GM19452 (cell line): ENCODE results near the gene ACE2.
"Not testable (repeated sequence)": the region's sequence is repeated elsewhere in the genome, so short reads cannot be mapped to it uniquely, and the experiment has no call there.

ENCODE experiments used
- ATAC-seq: cut with Tn5 transposase; IDR thresholded peaks from one replicate; pipeline ENCODE4 v1.9.1; 2021; ENCODE audit not compliant: unreplicated experiment

The ACE2 gene

GRCh38 chrX:15600745-15601144 is at the start of gene ACE2:
Gene ACE2, minus strand, starts transcription at chrX:15600960. Its CDS starts 49 bp downstream, at chrX:15600911.
- no peak for ATAC-seq

- ATAC-seq, result not testable (repeated sequence)
Measured at GRCh38 chrX:15647510-15647909, 46.8 kb upstream of the ACE2 start.

GRCh38 chrX:15646543-15646942 is 45.8 kb upstream of the ACE2 start:
- ATAC-seq, result no peak

- no peak for ATAC-seq
Measured at GRCh38 chrX:15646031-15646430, 45.3 kb upstream of the ACE2 start.

DNA sequence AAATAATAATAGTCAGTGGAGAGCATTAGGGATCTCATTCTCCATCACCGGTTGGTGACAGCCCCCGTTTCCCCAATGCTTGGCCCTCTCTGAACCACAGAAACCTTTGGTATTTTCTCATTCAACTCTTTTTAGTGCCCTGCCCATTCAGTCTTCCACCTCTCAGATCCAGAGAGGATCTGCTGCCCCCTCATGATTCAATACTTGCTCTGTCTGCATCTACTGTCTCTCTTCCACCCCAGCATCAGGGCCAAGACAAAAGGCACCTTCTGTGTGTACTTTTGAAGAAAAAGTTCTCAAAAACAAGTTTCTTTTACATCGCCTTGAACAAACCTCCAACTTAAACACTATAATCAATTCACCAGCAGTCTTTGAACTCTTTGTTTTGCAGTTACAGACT is 44.5 kb upstream of the ACE2 start:
- ATAC-seq, result no peak

- no peak for ATAC-seq
Measured at GRCh38 chrX:15644560-15644872, 43.8 kb upstream of the ACE2 start.

DNA sequence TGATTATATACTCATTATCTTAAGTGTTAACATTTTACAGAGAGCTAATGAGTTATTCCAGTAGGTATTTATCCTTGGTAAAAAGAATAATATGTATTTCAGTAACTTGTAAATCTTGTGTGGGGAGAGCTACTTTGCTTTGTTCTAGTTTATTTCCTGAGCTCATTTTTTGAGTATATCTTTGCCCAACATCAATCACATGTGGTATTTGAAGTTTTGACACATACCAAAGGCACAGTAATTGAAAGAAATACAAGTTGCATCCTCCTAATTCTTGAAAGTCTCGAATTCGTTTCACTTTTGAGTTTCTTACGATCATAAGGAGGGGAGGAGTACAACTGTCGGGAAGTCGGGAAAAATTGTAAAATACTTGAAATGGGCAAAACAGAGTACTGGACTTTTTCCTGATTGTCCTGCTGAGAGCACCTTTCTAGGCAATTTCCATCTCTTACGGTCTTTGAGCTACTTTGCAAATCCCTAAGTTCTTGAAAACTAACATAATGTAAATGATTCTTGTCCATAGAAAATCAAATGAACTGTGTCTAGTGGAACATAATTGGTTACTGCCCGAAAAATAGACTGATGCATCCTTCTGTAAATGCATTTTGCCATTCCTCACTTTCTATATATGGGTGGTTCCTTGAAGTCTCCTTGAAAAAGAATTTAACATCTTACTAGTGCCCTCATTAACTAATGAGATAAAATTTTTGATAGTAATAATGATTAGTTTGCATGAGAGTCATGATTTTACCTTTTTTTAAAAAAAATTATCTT is 43.2 kb upstream of the ACE2 start:
- no peak for ATAC-seq

DNA sequence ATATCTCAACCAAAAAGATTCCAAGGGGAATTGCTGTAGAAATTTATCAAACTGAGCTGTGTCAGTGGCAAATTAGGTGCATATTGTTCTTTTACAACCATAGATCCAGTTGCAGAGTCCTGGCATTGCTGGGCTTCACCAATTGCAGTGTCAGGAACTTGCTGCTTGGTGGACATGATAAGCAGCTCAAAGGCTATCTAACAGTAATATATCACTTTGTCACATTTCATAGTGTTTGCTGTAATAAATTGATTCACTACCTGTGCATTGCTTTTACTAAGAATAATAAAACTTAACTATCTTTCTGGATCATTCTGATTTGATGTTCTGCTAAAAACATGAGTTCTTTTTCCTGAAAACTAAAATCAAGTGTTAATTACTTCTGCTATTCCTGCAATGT is 30.9 kb upstream of the ACE2 start:
- no peak for ATAC-seq

DNA sequence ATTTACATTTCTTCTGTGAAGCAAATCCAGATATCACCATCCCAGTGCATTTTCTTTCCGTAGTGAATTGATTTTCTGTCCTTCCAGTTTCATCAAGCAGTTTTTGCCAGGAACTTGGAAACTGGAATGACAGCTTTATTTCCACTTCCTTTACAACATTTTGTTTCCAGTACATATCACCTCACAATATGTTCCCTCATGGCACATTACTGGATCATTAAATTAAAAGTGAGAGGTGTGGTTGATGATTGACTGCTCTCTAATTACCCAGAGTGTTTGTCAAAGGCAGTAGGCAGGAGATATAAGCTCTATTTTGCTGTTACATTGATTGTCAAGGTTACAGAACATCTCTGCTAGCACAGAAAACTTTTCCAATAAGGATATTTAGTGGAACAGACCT is 22.3 kb upstream of the ACE2 start:
- ATAC-seq, result no peak

DNA sequence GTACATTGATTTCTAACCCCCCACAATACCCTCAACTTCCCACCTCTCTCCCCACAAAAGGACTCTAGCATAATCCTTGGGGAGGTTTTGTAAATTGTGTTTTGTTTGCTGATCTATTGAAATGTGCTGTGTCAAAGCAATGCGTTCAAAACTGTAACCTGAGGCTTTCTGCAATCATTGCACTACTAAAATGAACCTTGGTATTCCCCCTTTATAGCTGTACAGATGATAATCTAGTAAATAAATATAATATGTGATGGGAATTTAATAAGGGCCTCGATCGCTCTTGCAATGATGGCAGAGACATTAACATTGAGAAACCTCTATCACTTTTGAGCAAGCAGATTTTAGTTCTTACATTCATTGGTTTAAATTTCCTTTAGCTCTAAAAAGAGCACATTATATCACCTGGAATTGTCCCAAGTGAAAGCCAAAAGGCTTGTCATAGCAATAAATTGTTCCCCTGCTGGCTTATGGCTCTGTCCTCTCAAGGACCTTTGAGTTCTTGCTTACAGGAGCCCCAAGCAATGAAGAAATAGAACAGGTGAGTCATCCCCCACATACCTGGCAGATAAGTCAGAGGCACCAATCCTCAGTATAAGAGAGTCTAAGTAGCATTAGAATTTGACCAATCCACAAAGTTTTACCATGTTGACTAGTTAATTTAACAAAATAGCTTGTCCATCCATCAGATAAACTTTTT is 18.4 kb upstream of the ACE2 start:
- ATAC-seq, result no peak

- no peak for ATAC-seq
Measured at GRCh38 chrX:15617111-15617510, 16.4 kb upstream of the ACE2 start.

- no peak for ATAC-seq
Measured at GRCh38 chrX:15616531-15616930, 15.8 kb upstream of the ACE2 start.

DNA sequence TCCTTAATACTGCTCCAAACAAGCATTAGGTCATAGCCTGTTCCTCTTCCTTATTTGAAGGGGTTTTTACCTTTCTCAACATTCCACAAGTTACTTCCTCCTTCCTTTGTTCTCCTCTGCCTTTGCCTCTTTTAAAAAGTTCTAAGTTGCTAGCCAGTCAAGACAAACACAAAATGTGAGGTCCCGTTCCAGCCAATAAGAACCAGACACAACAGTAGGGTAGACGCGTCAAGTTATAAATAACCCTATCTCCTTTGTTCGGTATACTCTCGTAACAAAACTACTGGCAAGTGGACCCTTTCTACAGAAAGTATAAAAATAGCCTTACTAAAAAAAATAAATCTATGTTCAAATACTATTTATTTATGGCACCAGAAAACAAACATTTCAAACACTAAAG is 6.3 kb upstream of the ACE2 start:
- no peak for ATAC-seq

GRCh38 chrX:15606136-15606535 is 5.4 kb upstream of the ACE2 start:
- no peak for ATAC-seq

DNA sequence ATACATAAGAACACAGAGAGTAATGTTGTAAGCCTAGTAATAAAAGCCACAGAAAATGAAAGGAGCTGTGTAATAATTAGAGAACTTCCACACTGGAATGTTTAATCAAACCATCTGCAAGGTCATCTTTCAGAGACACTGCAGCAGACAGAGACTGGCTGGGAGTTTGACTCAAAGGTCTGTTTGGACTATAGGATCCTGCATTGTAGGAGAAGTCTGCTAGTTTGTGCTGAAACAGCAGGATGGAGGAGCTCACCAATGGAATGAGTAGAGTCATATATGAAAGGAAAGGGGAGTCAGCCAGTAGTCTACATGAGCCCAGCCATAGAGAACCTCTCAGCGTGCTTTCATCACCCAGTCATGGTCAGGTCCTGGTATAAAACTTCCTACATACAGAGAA is 4.5 kb upstream of the ACE2 start:
- no peak for ATAC-seq

- no peak for ATAC-seq
Measured at GRCh38 chrX:15602761-15603160, 2.0 kb upstream of the ACE2 start.

DNA sequence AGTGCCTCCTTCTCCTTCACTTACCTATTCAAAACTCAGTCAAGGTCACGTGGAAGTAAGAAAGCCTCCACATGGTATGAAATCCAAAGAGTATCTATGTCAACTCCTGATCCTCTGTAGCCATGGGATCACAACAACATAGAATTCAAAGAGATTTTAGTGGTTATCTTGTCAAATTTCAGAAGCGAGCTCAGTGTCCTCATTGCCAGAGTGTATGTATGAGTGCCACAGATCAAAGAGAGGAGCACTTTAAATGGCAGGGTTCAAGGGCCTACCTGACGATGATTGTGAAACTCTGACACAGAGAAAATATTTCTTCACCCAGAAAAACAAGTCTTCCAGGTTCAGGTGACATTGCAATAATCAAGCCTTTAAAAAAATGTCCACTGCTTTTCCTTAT is 1.2 kb upstream of the ACE2 start:
- no peak for ATAC-seq

- ATAC-seq, result no peak
Measured at GRCh38 chrX:15600049-15600448, 711 bp downstream of the ACE2 start.

GRCh38 chrX:15599461-15599860 is 1.3 kb downstream of the ACE2 start:
- no peak for ATAC-seq

- ATAC-seq, result no peak
Measured at GRCh38 chrX:15598026-15598425, 2.7 kb downstream of the ACE2 start.

DNA sequence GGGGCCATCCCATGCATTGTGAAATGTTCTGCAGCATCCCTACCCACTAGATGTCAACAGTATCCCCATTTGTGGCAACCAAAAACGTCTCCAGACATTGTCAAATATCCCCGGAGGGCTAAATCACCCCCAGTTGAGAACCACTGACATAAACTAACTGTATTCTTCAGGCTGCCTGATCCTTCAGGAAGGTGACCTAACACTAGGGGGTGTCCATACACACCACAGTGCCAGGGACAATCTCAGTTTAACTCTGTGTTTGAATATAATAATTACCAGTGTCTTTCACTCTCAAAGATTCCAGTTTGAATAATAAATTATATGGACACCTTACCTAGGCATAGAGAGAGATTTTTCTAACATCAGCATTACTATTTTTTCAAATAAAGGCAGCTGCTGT is 6.4 kb downstream of the ACE2 start:
- no peak for ATAC-seq

DNA sequence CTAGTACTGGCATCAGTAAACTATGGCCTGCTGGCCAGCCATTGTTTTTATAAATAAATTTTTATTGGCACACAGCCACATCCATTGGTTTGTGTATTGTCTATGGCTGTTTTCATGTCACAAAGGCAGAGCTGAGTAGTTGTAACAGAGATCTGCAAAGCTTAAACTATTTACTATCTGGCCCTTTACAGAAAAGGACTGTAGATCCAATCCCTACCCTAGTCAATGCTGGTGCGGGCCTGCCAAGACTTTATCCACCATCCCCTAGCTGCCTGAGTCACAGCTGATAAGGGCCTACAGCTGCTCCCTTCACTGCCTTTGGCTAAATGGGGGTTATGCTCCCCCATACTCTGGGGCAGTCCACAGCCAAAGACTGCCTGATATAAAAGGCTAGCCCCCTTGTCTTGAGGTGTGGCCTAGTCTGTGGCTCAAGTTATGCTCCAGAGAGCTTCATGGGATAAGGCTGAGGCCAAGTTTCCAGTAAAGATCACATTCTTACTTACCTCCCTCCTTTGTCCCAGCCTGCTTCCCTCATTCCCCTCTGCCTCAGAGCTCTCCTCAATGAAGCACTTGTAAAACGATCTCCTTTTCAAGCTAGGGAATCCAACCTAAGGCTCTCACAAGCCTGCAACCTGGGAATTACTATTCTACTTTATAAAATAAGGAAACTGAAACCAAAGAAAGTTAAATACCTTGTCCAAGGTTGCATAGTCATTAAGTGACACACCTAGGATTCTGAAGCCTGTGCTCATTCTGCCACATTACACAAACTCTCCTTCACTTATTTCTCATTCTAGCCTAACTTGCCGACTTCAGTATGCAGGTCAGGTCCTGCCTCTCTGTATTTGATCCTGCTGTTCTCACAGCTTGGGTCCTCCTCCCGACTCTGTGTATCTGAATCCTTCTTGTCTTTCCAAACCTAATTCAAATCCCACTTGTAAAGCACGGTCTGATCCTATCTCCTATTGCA is 20.7 kb downstream of the ACE2 start:
- ATAC-seq, result no peak
